ENCODE data around the gene SEPTIN8. TPM values are rescaled to one million over a fixed set of nuclear protein-coding genes. Genes with fewer than 3 reads are reported as not detected.
A peak's percentile ranks its signal among the peaks of the same experiment; 100 is the strongest.

SEPTIN8 gene
- total RNA-seq, 1 donor from 2014 or later: 97.5 TPM

DNA sequence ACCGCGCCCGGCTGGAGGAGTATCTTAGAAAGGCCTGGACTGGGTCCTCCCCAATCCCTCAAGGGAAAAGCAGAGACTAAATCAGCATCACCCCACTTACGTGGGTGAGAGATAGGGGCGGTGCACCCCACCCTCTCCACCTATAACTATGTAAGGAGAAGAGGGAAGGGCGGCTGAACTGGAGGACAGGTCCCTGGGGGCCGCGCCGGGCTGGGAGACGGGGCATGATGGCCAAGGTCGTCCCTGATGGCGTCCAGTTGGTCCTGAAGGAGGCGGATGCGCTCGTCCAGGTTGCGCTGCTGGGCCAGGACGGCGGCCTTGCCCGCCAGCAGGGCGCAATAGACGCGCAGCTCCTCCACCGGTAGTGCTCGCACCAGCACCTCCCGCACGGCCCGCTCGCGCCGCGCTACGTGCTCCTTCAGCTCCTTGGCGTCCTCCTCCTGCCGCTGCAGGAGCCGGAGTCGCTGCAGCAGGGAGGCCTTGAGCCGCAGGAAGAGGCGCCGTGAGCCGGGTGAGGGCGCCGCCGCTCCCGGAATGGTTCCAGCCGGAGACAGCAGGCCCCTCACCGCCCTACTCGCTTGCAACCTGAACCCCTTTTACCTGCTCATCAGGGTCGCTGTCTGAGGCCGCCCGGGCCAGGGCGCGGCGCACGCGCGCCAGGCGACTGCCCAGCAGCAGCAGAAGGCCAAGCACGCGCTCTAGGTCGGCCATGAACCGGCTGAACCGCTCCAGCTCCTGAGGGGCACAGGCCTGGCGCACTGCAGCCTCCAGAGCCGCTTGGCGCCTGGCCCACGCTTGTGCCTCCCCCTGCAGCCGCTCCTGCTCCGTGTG lies 45.8 kb upstream of the SEPTIN8 start:
- no peak overlapping the region for H3K9ac ChIP-seq (ENCODE audit: low read length)
- H3K9me3 Mint-ChIP-seq (ENCODE audit: unreplicated experiment): no peaks in the 10 kb centered on the region
- peaks cover 4% of the 10 kb centered on the region for H4K20me1 ChIP-seq (ENCODE audit: insufficient read depth, low read length)
- peaks cover 7% of the 10 kb centered on the region for H3K4me1 ChIP-seq (ENCODE audit: insufficient read depth, low read length)
- peak overlapping the region; percentile 85 for H2AFZ ChIP-seq (ENCODE audit: low read depth, low read length)
- H3K4me1 Mint-ChIP-seq (ENCODE audit: low read depth, unreplicated experiment): peaks cover 5% of the 10 kb centered on the region
- H3K27me3 ChIP-seq (ENCODE audit: insufficient read depth, low read length): no peaks in the 10 kb centered on the region
- H3K36me3 Mint-ChIP-seq (ENCODE audit: low read depth, unreplicated experiment): peaks cover 13% of the 10 kb centered on the region
- H3K4me3 ChIP-seq (ENCODE audit: insufficient read depth, low read depth, low read length): peak overlapping the region; percentile 43
- no peaks in the 10 kb centered on the region for H3K79me2 ChIP-seq (ENCODE audit: insufficient read depth, low read length)
- DNase-seq (ENCODE audit: low read depth) (peak; percentile 38), FAIRE-seq (no peak)
- H3K9me3 ChIP-seq (ENCODE audit: insufficient read depth, low read depth, low read length): no peaks in the 10 kb centered on the region
- H3K27me3 Mint-ChIP-seq (ENCODE audit: low read depth, unreplicated experiment): peaks cover 24% of the 10 kb centered on the region
- H3K27ac Mint-ChIP-seq (ENCODE audit: unreplicated experiment): no peak overlapping the region
- peak overlapping the region; percentile 82 for H3K4me2 ChIP-seq (ENCODE audit: low read length)
- H3K36me3 ChIP-seq (ENCODE audit: insufficient read depth, low read length): no peaks in the 10 kb centered on the region
- H3K27ac ChIP-seq (ENCODE audit: low read depth, low read length): no peak overlapping the region
- H3K4me3 Mint-ChIP-seq (ENCODE audit: unreplicated experiment): peak overlapping the region; percentile 54
- TF ChIP-seq, protein P1, sequence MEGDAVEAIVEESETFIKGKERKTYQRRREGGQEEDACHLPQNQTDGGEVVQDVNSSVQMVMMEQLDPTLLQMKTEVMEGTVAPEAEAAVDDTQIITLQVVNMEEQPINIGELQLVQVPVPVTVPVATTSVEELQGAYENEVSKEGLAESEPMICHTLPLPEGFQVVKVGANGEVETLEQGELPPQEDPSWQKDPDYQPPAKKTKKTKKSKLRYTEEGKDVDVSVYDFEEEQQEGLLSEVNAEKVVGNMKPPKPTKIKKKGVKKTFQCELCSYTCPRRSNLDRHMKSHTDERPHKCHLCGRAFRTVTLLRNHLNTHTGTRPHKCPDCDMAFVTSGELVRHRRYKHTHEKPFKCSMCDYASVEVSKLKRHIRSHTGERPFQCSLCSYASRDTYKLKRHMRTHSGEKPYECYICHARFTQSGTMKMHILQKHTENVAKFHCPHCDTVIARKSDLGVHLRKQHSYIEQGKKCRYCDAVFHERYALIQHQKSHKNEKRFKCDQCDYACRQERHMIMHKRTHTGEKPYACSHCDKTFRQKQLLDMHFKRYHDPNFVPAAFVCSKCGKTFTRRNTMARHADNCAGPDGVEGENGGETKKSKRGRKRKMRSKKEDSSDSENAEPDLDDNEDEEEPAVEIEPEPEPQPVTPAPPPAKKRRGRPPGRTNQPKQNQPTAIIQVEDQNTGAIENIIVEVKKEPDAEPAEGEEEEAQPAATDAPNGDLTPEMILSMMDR (IDR thresholded peaks at IDR 0.05; ENCODE audit: insufficient read depth, low read depth, low read length): no peak
- TF ChIP-seq EZH2 (IDR thresholded peaks at IDR 0.05; ENCODE audit: insufficient read depth, low read length): no peak

DNA sequence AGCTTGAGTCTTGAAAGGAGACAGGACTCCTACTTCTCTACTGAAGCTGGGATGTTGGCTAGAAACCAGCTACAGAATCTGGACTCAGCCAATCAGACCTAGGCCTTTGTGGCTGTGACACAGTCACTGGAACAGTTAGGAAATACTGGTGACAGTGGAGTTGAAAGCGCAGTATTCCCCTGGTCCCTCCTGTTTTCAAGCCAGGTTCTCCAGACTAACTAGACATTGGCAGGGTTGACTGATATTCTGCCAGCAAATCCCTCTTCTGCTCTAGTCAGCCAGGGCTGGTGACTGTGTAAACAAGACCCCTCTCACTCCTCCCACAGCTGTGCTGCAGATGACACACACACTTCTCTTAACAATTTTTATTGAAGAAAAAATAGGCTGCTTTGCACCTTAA lies 44.8 kb upstream of the SEPTIN8 start:
- DNase-seq (ENCODE audit: low read depth): peak; percentile 48
- peak overlapping the region; percentile 14 for H3K4me3 Mint-ChIP-seq (ENCODE audit: unreplicated experiment)
- no peaks in the 10 kb centered on the region for H3K36me3 ChIP-seq (ENCODE audit: insufficient read depth, low read length)
- no peak for FAIRE-seq
- no peak overlapping the region for H2AFZ ChIP-seq (ENCODE audit: low read depth, low read length)
- peaks cover 4% of the 10 kb centered on the region for H4K20me1 ChIP-seq (ENCODE audit: insufficient read depth, low read length)
- H3K9me3 Mint-ChIP-seq (ENCODE audit: unreplicated experiment): no peaks in the 10 kb centered on the region
- H3K27me3 Mint-ChIP-seq (ENCODE audit: low read depth, unreplicated experiment): peaks cover 13% of the 10 kb centered on the region
- no peaks in the 10 kb centered on the region for H3K9me3 ChIP-seq (ENCODE audit: insufficient read depth, low read depth, low read length)
- H3K4me2 ChIP-seq (ENCODE audit: low read length): no peak overlapping the region
- H3K27ac Mint-ChIP-seq (ENCODE audit: unreplicated experiment): no peak overlapping the region
- peaks cover 7% of the 10 kb centered on the region for H3K4me1 ChIP-seq (ENCODE audit: insufficient read depth, low read length)
- no peak overlapping the region for H3K27ac ChIP-seq (ENCODE audit: low read depth, low read length)
- peaks cover 6% of the 10 kb centered on the region for H3K36me3 Mint-ChIP-seq (ENCODE audit: low read depth, unreplicated experiment)
- no peak for TF ChIP-seq EZH2 (IDR thresholded peaks at IDR 0.05; ENCODE audit: insufficient read depth, low read length)
- TF ChIP-seq, protein P1 (IDR thresholded peaks at IDR 0.05; ENCODE audit: insufficient read depth, low read depth, low read length): no peak
- H3K27me3 ChIP-seq (ENCODE audit: insufficient read depth, low read length): no peaks in the 10 kb centered on the region
- H3K9ac ChIP-seq (ENCODE audit: low read length): no peak overlapping the region
- H3K4me1 Mint-ChIP-seq (ENCODE audit: low read depth, unreplicated experiment): peaks cover 5% of the 10 kb centered on the region
- H3K79me2 ChIP-seq (ENCODE audit: insufficient read depth, low read length): no peaks in the 10 kb centered on the region
- H3K4me3 ChIP-seq (ENCODE audit: insufficient read depth, low read depth, low read length): no peak overlapping the region

DNA sequence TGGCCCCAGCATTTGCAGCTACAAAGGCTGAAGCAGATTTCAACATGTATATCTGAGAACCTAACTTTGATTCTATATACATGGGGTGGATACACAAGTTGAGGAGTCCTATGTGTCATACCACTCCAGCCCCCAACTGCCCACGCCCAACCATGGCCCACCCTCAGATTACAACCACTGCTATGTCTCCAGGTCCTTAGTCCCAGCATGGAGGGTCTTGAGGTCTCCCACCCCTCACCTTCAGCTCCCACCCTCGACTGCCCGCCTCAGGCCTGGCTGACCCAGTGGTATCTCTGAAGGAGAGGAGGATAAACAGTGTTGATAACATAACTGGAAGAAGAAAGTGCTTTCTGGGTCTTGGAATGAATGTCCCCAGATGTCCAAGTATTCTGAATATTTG lies 44.3 kb upstream of the SEPTIN8 start:
- no peaks in the 10 kb centered on the region for H3K79me2 ChIP-seq (ENCODE audit: insufficient read depth, low read length)

More for the DNA sequence above, 44.3 kb upstream of the SEPTIN8 start:
- peaks cover 5% of the 10 kb centered on the region for H3K4me1 Mint-ChIP-seq (ENCODE audit: low read depth, unreplicated experiment)
- no peak overlapping the region for H3K27ac ChIP-seq (ENCODE audit: low read depth, low read length)
- H3K9me3 ChIP-seq (ENCODE audit: insufficient read depth, low read depth, low read length): no peaks in the 10 kb centered on the region
- H4K20me1 ChIP-seq (ENCODE audit: insufficient read depth, low read length): peaks cover 3% of the 10 kb centered on the region
- H3K4me2 ChIP-seq (ENCODE audit: low read length): peak overlapping the region; percentile 1
- H3K36me3 Mint-ChIP-seq (ENCODE audit: low read depth, unreplicated experiment): peaks cover 6% of the 10 kb centered on the region
- no peak overlapping the region for H3K4me3 Mint-ChIP-seq (ENCODE audit: unreplicated experiment)
- no peaks in the 10 kb centered on the region for H3K9me3 Mint-ChIP-seq (ENCODE audit: unreplicated experiment)
- no peak for TF ChIP-seq EZH2 (IDR thresholded peaks at IDR 0.05; ENCODE audit: insufficient read depth, low read length)
- TF ChIP-seq, protein P1 (IDR thresholded peaks at IDR 0.05; ENCODE audit: insufficient read depth, low read depth, low read length): no peak
- no peak overlapping the region for H3K27ac Mint-ChIP-seq (ENCODE audit: unreplicated experiment)
- peaks cover 7% of the 10 kb centered on the region for H3K4me1 ChIP-seq (ENCODE audit: insufficient read depth, low read length)
- DNase-seq (ENCODE audit: low read depth) (no peak), FAIRE-seq (no peak)
- no peak overlapping the region for H3K4me3 ChIP-seq (ENCODE audit: insufficient read depth, low read depth, low read length)
- no peak overlapping the region for H3K9ac ChIP-seq (ENCODE audit: low read length)
- H3K27me3 Mint-ChIP-seq (ENCODE audit: low read depth, unreplicated experiment): peaks cover 9% of the 10 kb centered on the region
- H3K27me3 ChIP-seq (ENCODE audit: insufficient read depth, low read length): no peaks in the 10 kb centered on the region
- no peaks in the 10 kb centered on the region for H3K36me3 ChIP-seq (ENCODE audit: insufficient read depth, low read length)
- no peak overlapping the region for H2AFZ ChIP-seq (ENCODE audit: low read depth, low read length)
